Measurements from ENCODE around the gene RD3L. TPM values are rescaled to one million over a fixed set of nuclear protein-coding genes. Genes with fewer than 3 reads are reported as not detected.

Gene RD3L
- total and polyA plus RNA-seq, 8 donors = not detected

- FAIRE-seq (no peak), ATAC-seq (peak; percentile 79 to 87 (median 84)), DNase-seq (peak; percentile 83 to 91 (median 90))
- TF ChIP-seq, protein P1, sequence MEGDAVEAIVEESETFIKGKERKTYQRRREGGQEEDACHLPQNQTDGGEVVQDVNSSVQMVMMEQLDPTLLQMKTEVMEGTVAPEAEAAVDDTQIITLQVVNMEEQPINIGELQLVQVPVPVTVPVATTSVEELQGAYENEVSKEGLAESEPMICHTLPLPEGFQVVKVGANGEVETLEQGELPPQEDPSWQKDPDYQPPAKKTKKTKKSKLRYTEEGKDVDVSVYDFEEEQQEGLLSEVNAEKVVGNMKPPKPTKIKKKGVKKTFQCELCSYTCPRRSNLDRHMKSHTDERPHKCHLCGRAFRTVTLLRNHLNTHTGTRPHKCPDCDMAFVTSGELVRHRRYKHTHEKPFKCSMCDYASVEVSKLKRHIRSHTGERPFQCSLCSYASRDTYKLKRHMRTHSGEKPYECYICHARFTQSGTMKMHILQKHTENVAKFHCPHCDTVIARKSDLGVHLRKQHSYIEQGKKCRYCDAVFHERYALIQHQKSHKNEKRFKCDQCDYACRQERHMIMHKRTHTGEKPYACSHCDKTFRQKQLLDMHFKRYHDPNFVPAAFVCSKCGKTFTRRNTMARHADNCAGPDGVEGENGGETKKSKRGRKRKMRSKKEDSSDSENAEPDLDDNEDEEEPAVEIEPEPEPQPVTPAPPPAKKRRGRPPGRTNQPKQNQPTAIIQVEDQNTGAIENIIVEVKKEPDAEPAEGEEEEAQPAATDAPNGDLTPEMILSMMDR (IDR thresholded peaks at IDR 0.05) = no peak
- no peaks in the 10 kb centered on the region for H3K9me3 ChIP-seq
- no peaks in the 10 kb centered on the region for H3K36me3 ChIP-seq
- H3K27ac ChIP-seq = peak overlapping the region; percentile 45 to 65 (median 56)
- no peak overlapping the region for H3K4me3 ChIP-seq
- H3K27me3 ChIP-seq = no peaks in the 10 kb centered on the region
- peaks cover 16 to 30% (median 29%) of the 10 kb centered on the region in 3 donors for H3K4me1 ChIP-seq
- intact Hi-C loops (cut with DNase I) = loop anchor here in 1 of 3 donors (10.0 kb wide), 1 partner anchor 53 kb away; the partner anchor contains the start of gene PPP1R13B
- 51 to 57% methylated on average over 27 of the region's 27 CpGs for WGBS, 2 donors
Measured at GRCh38 chr14:103897075-103897947, 45.0 kb downstream of the RD3L start.

GRCh38 chr14:103896578-103896977 is 45.8 kb downstream of the RD3L start:
- WGBS, 2 donors = 75 to 77% methylated on average over 6 of the region's 6 CpGs
- ATAC-seq (no peak), FAIRE-seq (no peak), DNase-seq (no peak)
- Histone ChIP-seq H3K4me1 (peaks cover 23 to 34% (median 34%) of the 10 kb centered on the region in 3 donors), H3K27me3 (no peaks in the 10 kb centered on the region), H3K4me3 (no peak overlapping the region), H3K36me3 (no peaks in the 10 kb centered on the region), H3K9me3 (no peaks in the 10 kb centered on the region), H3K27ac (peak overlapping the region in 3 of 4 donors; percentile 45 to 65 (median 56))
- intact Hi-C loops (cut with DNase I) = loop anchor here in 1 of 3 donors (10.0 kb wide), 1 partner anchor 52 kb away; the partner anchor contains the start of gene PPP1R13B
- TF ChIP-seq, protein P1 (IDR thresholded peaks at IDR 0.05) = no peak

- 43 to 48% methylated on average over 7 of the region's 7 CpGs for WGBS, 2 donors
- FAIRE-seq = no peak
- TF ChIP-seq, protein P1 (IDR thresholded peaks at IDR 0.05) = no peak
- ATAC-seq = no peak
- Histone ChIP-seq H3K27ac (peak overlapping the region; percentile 33 to 60 (median 39)), H3K36me3 (no peaks in the 10 kb centered on the region), H3K27me3 (no peaks in the 10 kb centered on the region), H3K9me3 (no peaks in the 10 kb centered on the region), H3K4me3 (no peak overlapping the region), H3K4me1 (peaks cover 34 to 50% (median 49%) of the 10 kb centered on the region in 3 donors)
- intact Hi-C loops (cut with DNase I) = loop anchor here in 1 of 3 donors (10.0 kb wide), 1 partner anchor 50 kb away; the partner anchor contains the start of gene PPP1R13B
- no peak for DNase-seq
Measured at GRCh38 chr14:103894723-103895059, 47.6 kb downstream of the RD3L start.

DNA sequence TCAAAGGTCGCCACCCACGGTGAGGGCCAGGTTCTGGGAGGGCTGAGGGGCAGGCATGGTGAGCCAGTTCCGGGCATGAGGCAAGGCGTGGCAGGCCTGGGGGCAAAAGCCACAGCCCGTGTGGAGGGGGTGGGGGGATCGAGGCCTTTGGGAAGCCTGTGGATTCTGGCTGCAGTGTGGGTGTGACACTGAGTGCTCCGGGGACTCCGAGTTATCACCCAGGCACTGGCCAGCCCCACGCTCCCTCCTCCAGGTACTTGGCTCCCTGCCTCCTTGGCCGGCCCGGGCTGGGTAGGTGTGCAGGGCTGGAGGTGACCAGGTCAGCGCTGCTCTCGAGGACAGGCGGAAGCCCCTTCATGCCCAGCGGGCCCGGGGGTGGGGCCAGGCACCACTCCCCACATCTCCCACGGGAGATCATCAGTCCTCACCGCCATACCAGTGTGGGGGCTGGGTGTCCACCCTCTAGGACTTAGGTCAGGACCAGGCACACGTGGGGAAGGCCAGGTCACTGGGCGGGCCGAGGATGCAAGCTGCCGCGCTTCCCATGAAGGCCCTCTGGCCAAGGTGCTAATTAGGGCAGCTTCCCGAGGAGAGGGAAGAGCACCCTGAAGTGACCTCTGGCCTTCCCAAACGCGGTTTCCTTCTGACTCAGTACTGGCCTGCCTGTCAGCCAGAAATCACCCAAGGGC is 48.2 kb downstream of the RD3L start:
- H3K27ac ChIP-seq = peak overlapping the region; percentile 33 to 60 (median 39)
- no peak for FAIRE-seq
- TF ChIP-seq, protein P1 (IDR thresholded peaks at IDR 0.05) = no peak
- no peak for ATAC-seq
- no peaks in the 10 kb centered on the region for H3K36me3 ChIP-seq
- 65 to 68% methylated on average over 21 to 26 of the region's 26 CpGs for WGBS, 2 donors
- no peaks in the 10 kb centered on the region for H3K9me3 ChIP-seq
- no peaks in the 10 kb centered on the region for H3K27me3 ChIP-seq
- peaks cover 38 to 53% (median 50%) of the 10 kb centered on the region in 3 donors for H3K4me1 ChIP-seq
- intact Hi-C loops (cut with DNase I) = loop anchor here in 1 of 3 donors (10.0 kb wide), 1 partner anchor 49 kb away; the partner anchor contains the start of gene PPP1R13B
- peak in 1 of 6 donors; percentile 60 for DNase-seq
- no peak overlapping the region for H3K4me3 ChIP-seq
